Mesendoderm (in vitro differentiated cells): ENCODE measurements around the gene GNA12.

Experiments used
- DNase-seq: peaks from one replicate; pipeline ENCODE4 v3.0.0; 2013
- H2AK5ac ChIP-seq: 2 replicates; pipeline ENCODE4 v1.6.1; 2013; ENCODE audit warnings: low read length, inconsistent platforms
- H2BK120ac ChIP-seq: 2 replicates; pipeline ENCODE4 v1.6.1; 2013; ENCODE audit warnings: low read depth, mild to moderate bottlenecking, low read length, moderate library complexity, mixed read lengths
- H2BK15ac ChIP-seq: replicated peaks from 2 replicates; pipeline ENCODE4 v1.6.1; 2013; ENCODE audit warnings: low read depth, mild to moderate bottlenecking, moderate library complexity
- H2BK5ac ChIP-seq: 2 replicates; pipeline ENCODE4 v1.6.1; 2013; ENCODE audit warnings: low read length, inconsistent platforms
- H3K18ac ChIP-seq: 2 replicates; pipeline ENCODE4 v1.6.1; 2013; ENCODE audit warnings: mild to moderate bottlenecking, low read length, mixed read lengths
- H3K23ac ChIP-seq: one replicate; pipeline ENCODE4 v1.6.1; 2013; ENCODE audit warnings: low read length
- H3K27ac ChIP-seq: 2 replicates; pipeline ENCODE4 v1.5.1; 2013; ENCODE audit warnings: low read depth, mild to moderate bottlenecking, inconsistent platforms, low read length, moderate library complexity
- H3K27me3 ChIP-seq: 2 replicates; pipeline ENCODE4 v1.6.1; 2013; ENCODE audit warnings: low read length, control low read depth, mild to moderate bottlenecking, inconsistent platforms; ENCODE audit not compliant: insufficient read depth, poor library complexity
- H3K36me3 ChIP-seq: 2 replicates; pipeline ENCODE4 v1.6.1; 2013; ENCODE audit warnings: low read length, inconsistent platforms; ENCODE audit not compliant: control insufficient read depth, insufficient read depth
- H3K4ac ChIP-seq: one replicate; pipeline ENCODE4 v1.6.1; 2013; ENCODE audit warnings: low read depth, mild to moderate bottlenecking, low read length, moderate library complexity
- H3K4me1 ChIP-seq: 2 replicates; pipeline ENCODE4 v1.6.1; 2013; ENCODE audit warnings: low read depth, low read length, inconsistent platforms; ENCODE audit not compliant: control insufficient read depth
- H3K4me2 ChIP-seq: 2 replicates; pipeline ENCODE4 v1.6.1; 2013; ENCODE audit warnings: low read length
- H3K4me3 ChIP-seq: 2 replicates; pipeline ENCODE4 v1.5.1; 2013; ENCODE audit warnings: mild to moderate bottlenecking, low read length
- H3K56ac ChIP-seq: one replicate; pipeline ENCODE4 v1.6.1; 2013; ENCODE audit warnings: low read length
- H3K79me1 ChIP-seq: 2 replicates; pipeline ENCODE4 v1.6.1; 2013; ENCODE audit warnings: low read length, inconsistent platforms
- H3K79me2 ChIP-seq: 2 replicates; pipeline ENCODE4 v1.6.1; 2013; ENCODE audit warnings: mild to moderate bottlenecking, low read length; ENCODE audit not compliant: control insufficient read depth, insufficient read depth
- H3K9ac ChIP-seq: 2 replicates; pipeline ENCODE4 v1.6.1; 2013; ENCODE audit warnings: low read length, inconsistent platforms
- H4K5ac ChIP-seq: one replicate; pipeline ENCODE4 v1.6.1; 2013; ENCODE audit warnings: low read length
- H4K8ac ChIP-seq: one replicate; pipeline ENCODE4 v1.6.1; 2013; ENCODE audit warnings: low read depth, mild to moderate bottlenecking, control low read depth, low read length, moderate library complexity
- WGBS: extraction: QIAGEN DNeasy Blood & Tissue Kit; methylation state at CpG from one replicate; pipeline ENCODE4 v1.1.7; 2013; ENCODE audit warnings: low lambda C conversion rate, missing lambda C conversion rate; ENCODE audit not compliant: insufficient coverage; ENCODE audit errors: extremely low coverage; 5-methylcytosine and 5-hydroxymethylcytosine counted together

Gene GNA12

DNA sequence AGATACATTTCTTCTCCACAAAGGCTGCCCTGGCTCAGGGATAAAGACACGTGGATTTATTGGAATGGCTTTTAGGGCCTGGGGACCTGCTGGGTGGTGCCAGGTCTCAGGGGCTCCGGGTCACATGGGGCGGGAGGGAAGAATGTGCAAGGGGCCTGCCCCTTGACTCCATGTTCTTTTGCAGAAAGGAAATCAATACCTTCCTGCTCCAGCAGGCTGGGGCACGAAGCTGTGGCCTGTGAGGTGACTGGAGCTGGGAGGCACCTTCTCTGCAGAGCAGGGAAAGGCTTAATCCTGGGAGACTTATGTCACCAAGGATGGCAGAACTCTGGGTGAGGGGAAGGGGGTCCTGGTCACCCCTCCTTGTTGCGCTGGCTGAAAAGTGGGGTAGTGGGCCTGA lies 42.3 kb upstream of the GNA12 start:
- DNase-seq = no peak
- Histone ChIP-seq H3K27ac (no peak overlapping the region), H3K4me3 (no peak overlapping the region), H3K79me2 (no peaks in the 10 kb centered on the region), H3K4me1 (no peaks in the 10 kb centered on the region), H3K27me3 (no peaks in the 10 kb centered on the region), H3K18ac (no peak overlapping the region), H3K4me2 (no peak overlapping the region), H4K8ac (no peak overlapping the region), H3K23ac (no peak overlapping the region), H2BK5ac (no peak overlapping the region), H3K79me1 (no peaks in the 10 kb centered on the region), H3K4ac (no peak overlapping the region), H4K5ac (no peak overlapping the region), H2BK15ac (no peak overlapping the region), H3K36me3 (no peaks in the 10 kb centered on the region), H2AK5ac (no peak overlapping the region), H3K9ac (no peak overlapping the region), H2BK120ac (no peak overlapping the region), H3K56ac (no peak overlapping the region)
- WGBS = no CpG with 5 or more reads among the region's 5 CpGs

- H3K9ac ChIP-seq = no peak overlapping the region
- H3K79me2 ChIP-seq = no peaks in the 10 kb centered on the region
- no peak for DNase-seq
- H3K4ac ChIP-seq = no peak overlapping the region
- no peak overlapping the region for H3K27ac ChIP-seq
- no peak overlapping the region for H3K23ac ChIP-seq
- WGBS = no CpG with 5 or more reads among the region's 9 CpGs
- no peak overlapping the region for H2BK15ac ChIP-seq
- H3K18ac ChIP-seq = no peak overlapping the region
- H2AK5ac ChIP-seq = no peak overlapping the region
- H3K4me2 ChIP-seq = no peak overlapping the region
- no peaks in the 10 kb centered on the region for H3K4me1 ChIP-seq
- H2BK5ac ChIP-seq = no peak overlapping the region
- no peaks in the 10 kb centered on the region for H3K79me1 ChIP-seq
- no peak overlapping the region for H3K56ac ChIP-seq
- no peak overlapping the region for H3K4me3 ChIP-seq
- H4K5ac ChIP-seq = no peak overlapping the region
- H4K8ac ChIP-seq = no peak overlapping the region
- no peak overlapping the region for H2BK120ac ChIP-seq
- no peaks in the 10 kb centered on the region for H3K27me3 ChIP-seq
- no peaks in the 10 kb centered on the region for H3K36me3 ChIP-seq
These were observed 40.1 kb upstream of the GNA12 start for GRCh38 chr7:2884161-2884560.

- H2AK5ac ChIP-seq = no peak overlapping the region
- WGBS = no CpG with 5 or more reads among the region's 17 CpGs
- H3K4me3 ChIP-seq = no peak overlapping the region
- H3K36me3 ChIP-seq = no peaks in the 10 kb centered on the region
- H3K4me2 ChIP-seq = no peak overlapping the region
- H3K79me2 ChIP-seq = no peaks in the 10 kb centered on the region
- H4K8ac ChIP-seq = no peak overlapping the region
- H3K56ac ChIP-seq = no peak overlapping the region
- no peak overlapping the region for H2BK120ac ChIP-seq
- no peak overlapping the region for H3K18ac ChIP-seq
- no peak overlapping the region for H2BK5ac ChIP-seq
- DNase-seq = no peak
- H2BK15ac ChIP-seq = no peak overlapping the region
- H3K23ac ChIP-seq = no peak overlapping the region
- no peaks in the 10 kb centered on the region for H3K79me1 ChIP-seq
- H4K5ac ChIP-seq = no peak overlapping the region
- no peaks in the 10 kb centered on the region for H3K4me1 ChIP-seq
- no peaks in the 10 kb centered on the region for H3K27me3 ChIP-seq
- no peak overlapping the region for H3K4ac ChIP-seq
- no peak overlapping the region for H3K27ac ChIP-seq
- no peak overlapping the region for H3K9ac ChIP-seq
These were observed 39.0 kb upstream of the GNA12 start for GRCh38 chr7:2883101-2883500.

DNA sequence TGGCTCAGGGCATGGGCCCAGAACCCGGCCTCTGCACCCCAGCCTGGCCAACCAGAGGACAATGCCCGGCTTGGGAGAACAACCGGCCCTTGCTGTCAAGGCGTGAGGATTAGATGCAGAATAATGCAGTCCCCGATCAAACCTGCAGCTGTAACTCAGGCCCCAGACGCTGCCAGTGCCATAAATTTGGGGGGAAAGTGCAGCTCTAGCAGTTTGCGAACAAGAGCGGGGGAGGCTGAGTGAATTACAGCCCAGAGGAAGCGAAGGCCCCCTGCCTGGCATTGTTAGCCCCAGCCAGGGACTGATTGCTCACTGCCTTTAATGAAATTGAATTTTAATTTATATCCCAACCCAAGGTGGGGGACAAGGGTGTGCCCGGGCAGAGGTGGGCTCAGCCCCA lies 38.0 kb upstream of the GNA12 start:
- DNase-seq = no peak
- H2BK5ac ChIP-seq = no peak overlapping the region
- whole genome bisulfite sequencing = no CpG with 5 or more reads among the region's 10 CpGs

GRCh38 chr7:2880874-2881533 lies 36.9 kb upstream of the GNA12 start:
- no peak overlapping the region for H4K8ac ChIP-seq
- H2AK5ac ChIP-seq = no peak overlapping the region
- no peak overlapping the region for H3K18ac ChIP-seq
- H3K4me2 ChIP-seq = no peak overlapping the region
- H4K5ac ChIP-seq = no peak overlapping the region
- no peak overlapping the region for H3K9ac ChIP-seq
- H3K23ac ChIP-seq = no peak overlapping the region
- peak; percentile 73 for DNase-seq
- H3K79me2 ChIP-seq = no peaks in the 10 kb centered on the region
- no peaks in the 10 kb centered on the region for H3K79me1 ChIP-seq
- H2BK5ac ChIP-seq = no peak overlapping the region
- no peak overlapping the region for H2BK15ac ChIP-seq
- H3K36me3 ChIP-seq = no peaks in the 10 kb centered on the region
- no peak overlapping the region for H2BK120ac ChIP-seq
- no peaks in the 10 kb centered on the region for H3K27me3 ChIP-seq
- H3K4me3 ChIP-seq = no peak overlapping the region
- WGBS = no CpG with 5 or more reads among the region's 18 CpGs
- no peak overlapping the region for H3K27ac ChIP-seq
- no peak overlapping the region for H3K4ac ChIP-seq
- H3K4me1 ChIP-seq = no peaks in the 10 kb centered on the region
- no peak overlapping the region for H3K56ac ChIP-seq

More for the DNA sequence above, 38.0 kb upstream of the GNA12 start:
- no peak overlapping the region for H3K9ac ChIP-seq
- no peak overlapping the region for H2AK5ac ChIP-seq
- no peak overlapping the region for H4K5ac ChIP-seq
- H3K27me3 ChIP-seq = no peaks in the 10 kb centered on the region
- H3K79me2 ChIP-seq = no peaks in the 10 kb centered on the region
- no peak overlapping the region for H4K8ac ChIP-seq
- H3K4ac ChIP-seq = no peak overlapping the region
- no peak overlapping the region for H3K56ac ChIP-seq
- no peak overlapping the region for H2BK15ac ChIP-seq
- H3K4me3 ChIP-seq = no peak overlapping the region
- no peak overlapping the region for H3K27ac ChIP-seq
- no peak overlapping the region for H2BK120ac ChIP-seq
- no peaks in the 10 kb centered on the region for H3K36me3 ChIP-seq
- no peak overlapping the region for H3K4me2 ChIP-seq
- H3K18ac ChIP-seq = no peak overlapping the region
- H3K23ac ChIP-seq = no peak overlapping the region
- no peaks in the 10 kb centered on the region for H3K79me1 ChIP-seq
- no peaks in the 10 kb centered on the region for H3K4me1 ChIP-seq

GRCh38 chr7:2880051-2880450 lies 35.9 kb upstream of the GNA12 start:
- H4K8ac ChIP-seq = no peak overlapping the region
- no peaks in the 10 kb centered on the region for H3K79me1 ChIP-seq
- no peak overlapping the region for H2BK5ac ChIP-seq
- no peak overlapping the region for H3K4ac ChIP-seq
- no peak overlapping the region for H3K27ac ChIP-seq
- no peak for DNase-seq
- H3K4me2 ChIP-seq = no peak overlapping the region
- no peaks in the 10 kb centered on the region for H3K4me1 ChIP-seq
- H3K9ac ChIP-seq = no peak overlapping the region
- no peaks in the 10 kb centered on the region for H3K79me2 ChIP-seq
- H2BK120ac ChIP-seq = no peak overlapping the region
- no peaks in the 10 kb centered on the region for H3K36me3 ChIP-seq
- no peak overlapping the region for H2AK5ac ChIP-seq
- H3K4me3 ChIP-seq = no peak overlapping the region
- no peak overlapping the region for H3K23ac ChIP-seq
- H3K18ac ChIP-seq = no peak overlapping the region
- H2BK15ac ChIP-seq = no peak overlapping the region
- no peaks in the 10 kb centered on the region for H3K27me3 ChIP-seq
- H4K5ac ChIP-seq = no peak overlapping the region
- H3K56ac ChIP-seq = no peak overlapping the region
- WGBS = no CpG with 5 or more reads among the region's 8 CpGs
